HEK293 (cell line): ENCODE measurements around the gene WASF2.

ENCODE experiments used
- PRDM1 ChIP-seq: fragments of 450-650 bp; formaldehyde crosslinking; IDR thresholded peaks from 2 replicates; pipeline ENCODE4; 2016; ENCODE audit warnings: missing biosample characterization, missing genetic modification characterization
- ZBTB7A ChIP-seq: fragments of 450-650 bp; formaldehyde crosslinking; IDR thresholded peaks from 2 replicates; pipeline ENCODE4 v1.5.1; 2016; ENCODE audit warnings: low read depth, missing biosample characterization, missing genetic modification characterization
- ZFP69B ChIP-seq: fragments of 450-650 bp; formaldehyde crosslinking; IDR thresholded peaks from 2 replicates; pipeline ENCODE4 v1.5.1; 2016; ENCODE audit warnings: missing biosample characterization, missing genetic modification characterization
- ZNF10 ChIP-seq: fragments of 450-650 bp; formaldehyde crosslinking; IDR thresholded peaks from 2 replicates; pipeline ENCODE4 v1.5.1; 2017; ENCODE audit warnings: missing biosample characterization, missing genetic modification characterization
- ZNF112 ChIP-seq: fragments of 450-650 bp; formaldehyde crosslinking; IDR thresholded peaks from 2 replicates; pipeline ENCODE4 v1.5.0; 2017; ENCODE audit warnings: missing biosample characterization, missing genetic modification characterization
- ZNF133 ChIP-seq: fragments of 450-650 bp; formaldehyde crosslinking; IDR thresholded peaks from 2 replicates; pipeline ENCODE4 v1.5.1; 2016; ENCODE audit warnings: missing biosample characterization, missing genetic modification characterization
- ZNF16 ChIP-seq: fragments of 450-650 bp; formaldehyde crosslinking; IDR thresholded peaks from 2 replicates; pipeline ENCODE4 v1.5.1; 2016; ENCODE audit warnings: low read depth, missing biosample characterization, missing genetic modification characterization
- ZNF202 ChIP-seq: fragments of 450-650 bp; formaldehyde crosslinking; IDR thresholded peaks from 2 replicates; pipeline ENCODE4 v1.5.1; 2016; ENCODE audit warnings: missing biosample characterization, missing genetic modification characterization, borderline replicate concordance
- ZNF248 ChIP-seq: fragments of 450-650 bp; formaldehyde crosslinking; IDR thresholded peaks from 2 replicates; pipeline ENCODE4 v1.5.1; 2017; ENCODE audit warnings: missing biosample characterization, missing genetic modification characterization
- ZNF341 ChIP-seq: fragments of 450-650 bp; formaldehyde crosslinking; IDR thresholded peaks from 2 replicates; pipeline ENCODE4; 2016; ENCODE audit warnings: low read depth, missing biosample characterization, missing genetic modification characterization
- ZNF501 ChIP-seq: fragments of 450-650 bp; formaldehyde crosslinking; IDR thresholded peaks from 2 replicates; pipeline ENCODE4 v1.5.1; 2016; ENCODE audit warnings: missing biosample characterization, missing genetic modification characterization
- ZNF549 ChIP-seq: fragments of 450-650 bp; IDR thresholded peaks from 2 replicates; pipeline ENCODE4 v1.5.1; 2018; ENCODE audit warnings: missing biosample characterization, missing genetic modification characterization, mild to moderate bottlenecking, inconsistent platforms, moderate library complexity
- ZNF596 ChIP-seq: fragments of 450-650 bp; IDR thresholded peaks from 2 replicates; pipeline ENCODE4 v1.5.0; 2018; ENCODE audit warnings: missing biosample characterization, mild to moderate bottlenecking, missing genetic modification characterization, moderate library complexity
- ZNF610 ChIP-seq: fragments of 450-650 bp; formaldehyde crosslinking; IDR thresholded peaks from 2 replicates; pipeline ENCODE4 v1.5.1; 2016; ENCODE audit warnings: missing biosample characterization, missing genetic modification characterization, borderline replicate concordance
- ZNF629 ChIP-seq: fragments of 450-650 bp; formaldehyde crosslinking; IDR thresholded peaks from 2 replicates; pipeline ENCODE4 v1.5.1; 2017; ENCODE audit warnings: missing biosample characterization, missing genetic modification characterization
- ZNF704 ChIP-seq: fragments of 450-650 bp; formaldehyde crosslinking; IDR thresholded peaks from 2 replicates; pipeline ENCODE4 v1.5.1; 2016; ENCODE audit warnings: missing biosample characterization, missing genetic modification characterization
- TF ChIP-seq, protein P1 (sequence below): fragments of 450-650 bp; formaldehyde crosslinking; IDR thresholded peaks from 2 replicates; pipeline ENCODE4 v1.5.1; 2017; ENCODE audit warnings: missing biosample characterization, mild to moderate bottlenecking, missing genetic modification characterization, moderate library complexity
- TF ChIP-seq, protein P2 (sequence below): fragments of 450-650 bp; formaldehyde crosslinking; IDR thresholded peaks from 2 replicates; pipeline ENCODE4 v1.5.1; 2016; ENCODE audit warnings: missing biosample characterization, missing genetic modification characterization, borderline replicate concordance
- TF ChIP-seq, protein P3 (sequence below): sonication (generic); formaldehyde crosslinking; IDR thresholded peaks from 2 replicates; pipeline ENCODE4 v1.8.1; 2022; ENCODE audit warnings: mild to moderate bottlenecking, moderate library complexity, missing genetic modification reagents
- TF ChIP-seq, protein P4 (sequence below): fragments of 450-650 bp; formaldehyde crosslinking; IDR thresholded peaks from 2 replicates; pipeline ENCODE4 v1.5.1; 2016; ENCODE audit warnings: missing biosample characterization, missing genetic modification characterization
- TF ChIP-seq, protein P5 (sequence below): fragments of 450-650 bp; formaldehyde crosslinking; IDR thresholded peaks from 2 replicates; pipeline ENCODE4 v1.5.1; 2016; ENCODE audit warnings: missing biosample characterization, missing genetic modification characterization
- TF ChIP-seq, protein P6 (sequence below): fragments of 450-650 bp; formaldehyde crosslinking; IDR thresholded peaks from 2 replicates; pipeline ENCODE4 v1.5.1; 2016; ENCODE audit warnings: missing biosample characterization, missing genetic modification characterization
- TF ChIP-seq, protein P7 (sequence below): fragments of 450-650 bp; formaldehyde crosslinking; IDR thresholded peaks from 2 replicates; pipeline ENCODE4 v1.5.1; 2016; ENCODE audit warnings: missing biosample characterization, missing genetic modification characterization

WASF2 gene

DNA sequence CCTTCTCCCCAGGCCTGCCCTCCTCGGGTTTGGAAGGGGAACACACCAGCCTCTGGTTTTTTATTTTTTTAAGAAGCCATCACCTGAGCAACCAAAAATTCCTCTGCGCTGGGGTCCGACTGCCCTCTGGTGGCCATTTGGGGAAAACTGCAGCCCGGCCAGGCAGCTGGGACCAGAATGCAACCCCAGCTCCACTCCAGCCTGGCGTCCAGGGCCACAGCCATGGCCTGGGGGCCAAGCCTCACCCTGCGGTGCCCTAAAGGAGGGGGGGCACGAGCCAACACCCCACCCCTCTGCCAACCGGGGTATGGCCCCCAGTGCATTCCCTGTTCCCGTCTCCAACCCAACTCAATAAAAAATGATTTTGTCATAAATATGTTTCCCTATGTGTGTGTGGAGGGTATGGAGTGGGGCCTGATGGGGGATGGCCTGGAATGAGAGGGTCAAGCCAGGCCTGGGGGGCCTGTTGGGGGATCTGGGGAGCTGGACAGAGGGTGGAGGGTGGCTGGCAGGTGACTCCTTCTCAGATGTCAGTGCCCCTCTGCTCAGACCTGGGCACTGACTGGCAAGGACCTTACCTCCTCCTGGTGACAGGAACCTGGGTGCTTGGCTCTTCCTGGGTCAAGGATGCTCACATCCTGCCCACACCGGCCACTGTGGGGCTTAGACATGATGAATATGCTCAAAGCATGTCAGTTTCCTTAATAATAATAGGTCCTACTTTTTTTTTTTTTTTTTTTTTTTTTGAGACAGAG is 94.3 kb downstream of the WASF2 start (continued):
- TF ChIP-seq ZNF596 (tag by site-specific recombination) (no peak), ZNF16 (no peak), ZNF610 (tag by site-specific recombination) (no peak), ZNF629 (no peak), ZNF10 (peak; percentile 77; the same call in 1 of the 2 replicates), ZNF704 (tag by site-specific recombination) (no peak), ZNF202 (tag by site-specific recombination) (no peak), ZBTB7A (tag by site-specific recombination) (no peak), ZNF112 (tag by site-specific recombination) (no peak), ZNF549 (tag by site-specific recombination) (no peak), ZNF341 (no peak), ZFP69B (no peak), ZNF248 (tag by site-specific recombination) (no peak), ZNF133 (tag by site-specific recombination) (no peak), ZNF501 (no peak), PRDM1 (tag by site-specific recombination) (no peak)
- TF ChIP-seq, protein P1, sequence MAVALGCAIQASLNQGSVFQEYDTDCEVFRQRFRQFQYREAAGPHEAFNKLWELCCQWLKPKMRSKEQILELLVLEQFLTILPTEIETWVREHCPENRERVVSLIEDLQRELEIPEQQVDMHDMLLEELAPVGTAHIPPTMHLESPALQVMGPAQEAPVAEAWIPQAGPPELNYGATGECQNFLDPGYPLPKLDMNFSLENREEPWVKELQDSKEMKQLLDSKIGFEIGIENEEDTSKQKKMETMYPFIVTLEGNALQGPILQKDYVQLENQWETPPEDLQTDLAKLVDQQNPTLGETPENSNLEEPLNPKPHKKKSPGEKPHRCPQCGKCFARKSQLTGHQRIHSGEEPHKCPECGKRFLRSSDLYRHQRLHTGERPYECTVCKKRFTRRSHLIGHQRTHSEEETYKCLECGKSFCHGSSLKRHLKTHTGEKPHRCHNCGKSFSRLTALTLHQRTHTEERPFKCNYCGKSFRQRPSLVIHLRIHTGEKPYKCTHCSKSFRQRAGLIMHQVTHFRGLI (tag by site-specific recombination): no peak
- TF ChIP-seq, protein P2, sequence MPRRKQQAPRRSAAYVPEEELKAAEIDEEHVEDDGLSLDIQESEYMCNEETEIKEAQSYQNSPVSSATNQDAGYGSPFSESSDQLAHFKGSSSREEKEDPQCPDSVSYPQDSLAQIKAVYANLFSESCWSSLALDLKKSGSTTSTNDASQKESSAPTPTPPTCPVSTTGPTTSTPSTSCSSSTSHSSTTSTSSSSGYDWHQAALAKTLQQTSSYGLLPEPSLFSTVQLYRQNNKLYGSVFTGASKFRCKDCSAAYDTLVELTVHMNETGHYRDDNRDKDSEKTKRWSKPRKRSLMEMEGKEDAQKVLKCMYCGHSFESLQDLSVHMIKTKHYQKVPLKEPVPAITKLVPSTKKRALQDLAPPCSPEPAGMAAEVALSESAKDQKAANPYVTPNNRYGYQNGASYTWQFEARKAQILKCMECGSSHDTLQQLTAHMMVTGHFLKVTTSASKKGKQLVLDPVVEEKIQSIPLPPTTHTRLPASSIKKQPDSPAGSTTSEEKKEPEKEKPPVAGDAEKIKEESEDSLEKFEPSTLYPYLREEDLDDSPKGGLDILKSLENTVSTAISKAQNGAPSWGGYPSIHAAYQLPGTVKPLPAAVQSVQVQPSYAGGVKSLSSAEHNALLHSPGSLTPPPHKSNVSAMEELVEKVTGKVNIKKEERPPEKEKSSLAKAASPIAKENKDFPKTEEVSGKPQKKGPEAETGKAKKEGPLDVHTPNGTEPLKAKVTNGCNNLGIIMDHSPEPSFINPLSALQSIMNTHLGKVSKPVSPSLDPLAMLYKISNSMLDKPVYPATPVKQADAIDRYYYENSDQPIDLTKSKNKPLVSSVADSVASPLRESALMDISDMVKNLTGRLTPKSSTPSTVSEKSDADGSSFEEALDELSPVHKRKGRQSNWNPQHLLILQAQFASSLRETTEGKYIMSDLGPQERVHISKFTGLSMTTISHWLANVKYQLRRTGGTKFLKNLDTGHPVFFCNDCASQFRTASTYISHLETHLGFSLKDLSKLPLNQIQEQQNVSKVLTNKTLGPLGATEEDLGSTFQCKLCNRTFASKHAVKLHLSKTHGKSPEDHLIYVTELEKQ (tag by site-specific recombination): no peak
- TF ChIP-seq, protein P3, sequence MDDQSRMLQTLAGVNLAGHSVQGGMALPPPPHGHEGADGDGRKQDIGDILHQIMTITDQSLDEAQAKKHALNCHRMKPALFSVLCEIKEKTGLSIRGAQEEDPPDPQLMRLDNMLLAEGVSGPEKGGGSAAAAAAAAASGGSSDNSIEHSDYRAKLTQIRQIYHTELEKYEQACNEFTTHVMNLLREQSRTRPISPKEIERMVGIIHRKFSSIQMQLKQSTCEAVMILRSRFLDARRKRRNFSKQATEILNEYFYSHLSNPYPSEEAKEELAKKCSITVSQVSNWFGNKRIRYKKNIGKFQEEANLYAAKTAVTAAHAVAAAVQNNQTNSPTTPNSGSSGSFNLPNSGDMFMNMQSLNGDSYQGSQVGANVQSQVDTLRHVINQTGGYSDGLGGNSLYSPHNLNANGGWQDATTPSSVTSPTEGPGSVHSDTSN (CRISPR knock-in tag): no peak
- TF ChIP-seq, protein P4, sequence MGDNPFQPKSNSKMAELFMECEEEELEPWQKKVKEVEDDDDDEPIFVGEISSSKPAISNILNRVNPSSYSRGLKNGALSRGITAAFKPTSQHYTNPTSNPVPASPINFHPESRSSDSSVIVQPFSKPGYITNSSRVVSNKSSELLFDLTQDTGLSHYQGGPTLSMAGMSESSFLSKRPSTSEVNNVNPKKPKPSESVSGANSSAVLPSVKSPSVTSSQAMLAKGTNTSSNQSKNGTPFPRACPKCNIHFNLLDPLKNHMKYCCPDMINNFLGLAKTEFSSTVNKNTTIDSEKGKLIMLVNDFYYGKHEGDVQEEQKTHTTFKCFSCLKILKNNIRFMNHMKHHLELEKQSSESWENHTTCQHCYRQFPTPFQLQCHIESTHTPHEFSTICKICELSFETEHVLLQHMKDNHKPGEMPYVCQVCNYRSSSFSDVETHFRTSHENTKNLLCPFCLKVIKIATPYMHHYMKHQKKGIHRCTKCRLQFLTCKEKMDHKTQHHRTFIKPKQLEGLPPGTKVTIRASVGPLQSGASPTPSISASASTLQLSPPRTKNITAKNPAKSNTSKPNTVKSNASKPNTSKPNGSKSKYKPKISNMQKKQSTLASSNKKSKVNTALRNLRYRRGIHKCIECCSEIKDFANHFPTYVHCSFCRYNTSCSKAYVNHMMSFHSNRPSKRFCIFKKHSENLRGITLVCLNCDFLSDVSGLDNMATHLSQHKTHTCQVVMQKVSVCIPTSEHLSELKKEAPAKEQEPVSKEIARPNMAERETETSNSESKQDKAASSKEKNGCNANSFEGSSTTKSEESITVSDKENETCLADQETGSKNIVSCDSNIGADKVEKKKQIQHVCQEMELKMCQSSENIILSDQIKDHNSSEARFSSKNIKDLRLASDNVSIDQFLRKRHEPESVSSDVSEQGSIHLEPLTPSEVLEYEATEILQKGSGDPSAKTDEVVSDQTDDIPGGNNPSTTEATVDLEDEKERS: no peak
- TF ChIP-seq, protein P5, sequence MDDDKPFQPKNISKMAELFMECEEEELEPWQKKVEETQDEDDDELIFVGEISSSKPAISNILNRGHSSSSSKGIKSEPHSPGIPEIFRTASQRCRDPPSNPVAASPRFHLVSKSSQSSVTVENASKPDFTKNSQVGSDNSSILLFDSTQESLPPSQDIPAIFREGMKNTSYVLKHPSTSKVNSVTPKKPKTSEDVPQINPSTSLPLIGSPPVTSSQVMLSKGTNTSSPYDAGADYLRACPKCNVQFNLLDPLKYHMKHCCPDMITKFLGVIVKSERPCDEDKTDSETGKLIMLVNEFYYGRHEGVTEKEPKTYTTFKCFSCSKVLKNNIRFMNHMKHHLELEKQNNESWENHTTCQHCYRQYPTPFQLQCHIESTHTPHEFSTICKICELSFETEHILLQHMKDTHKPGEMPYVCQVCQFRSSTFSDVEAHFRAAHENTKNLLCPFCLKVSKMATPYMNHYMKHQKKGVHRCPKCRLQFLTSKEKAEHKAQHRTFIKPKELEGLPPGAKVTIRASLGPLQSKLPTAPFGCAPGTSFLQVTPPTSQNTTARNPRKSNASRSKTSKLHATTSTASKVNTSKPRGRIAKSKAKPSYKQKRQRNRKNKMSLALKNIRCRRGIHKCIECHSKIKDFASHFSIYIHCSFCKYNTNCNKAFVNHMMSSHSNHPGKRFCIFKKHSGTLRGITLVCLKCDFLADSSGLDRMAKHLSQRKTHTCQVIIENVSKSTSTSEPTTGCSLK: no peak
- TF ChIP-seq, protein P6, sequence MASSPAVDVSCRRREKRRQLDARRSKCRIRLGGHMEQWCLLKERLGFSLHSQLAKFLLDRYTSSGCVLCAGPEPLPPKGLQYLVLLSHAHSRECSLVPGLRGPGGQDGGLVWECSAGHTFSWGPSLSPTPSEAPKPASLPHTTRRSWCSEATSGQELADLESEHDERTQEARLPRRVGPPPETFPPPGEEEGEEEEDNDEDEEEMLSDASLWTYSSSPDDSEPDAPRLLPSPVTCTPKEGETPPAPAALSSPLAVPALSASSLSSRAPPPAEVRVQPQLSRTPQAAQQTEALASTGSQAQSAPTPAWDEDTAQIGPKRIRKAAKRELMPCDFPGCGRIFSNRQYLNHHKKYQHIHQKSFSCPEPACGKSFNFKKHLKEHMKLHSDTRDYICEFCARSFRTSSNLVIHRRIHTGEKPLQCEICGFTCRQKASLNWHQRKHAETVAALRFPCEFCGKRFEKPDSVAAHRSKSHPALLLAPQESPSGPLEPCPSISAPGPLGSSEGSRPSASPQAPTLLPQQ (tag by site-specific recombination): 0 out of 2 replicates have a peak, but pooled peaks have one; percentile 16
- TF ChIP-seq, protein P7, sequence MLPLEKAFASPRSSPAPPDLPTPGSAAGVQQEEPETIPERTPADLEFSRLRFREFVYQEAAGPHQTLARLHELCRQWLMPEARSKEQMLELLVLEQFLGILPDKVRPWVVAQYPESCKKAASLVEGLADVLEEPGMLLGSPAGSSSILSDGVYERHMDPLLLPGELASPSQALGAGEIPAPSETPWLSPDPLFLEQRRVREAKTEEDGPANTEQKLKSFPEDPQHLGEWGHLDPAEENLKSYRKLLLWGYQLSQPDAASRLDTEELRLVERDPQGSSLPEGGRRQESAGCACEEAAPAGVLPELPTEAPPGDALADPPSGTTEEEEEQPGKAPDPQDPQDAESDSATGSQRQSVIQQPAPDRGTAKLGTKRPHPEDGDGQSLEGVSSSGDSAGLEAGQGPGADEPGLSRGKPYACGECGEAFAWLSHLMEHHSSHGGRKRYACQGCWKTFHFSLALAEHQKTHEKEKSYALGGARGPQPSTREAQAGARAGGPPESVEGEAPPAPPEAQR: no peak
